Measurements from ENCODE around the gene CPSF4L.

DNA sequence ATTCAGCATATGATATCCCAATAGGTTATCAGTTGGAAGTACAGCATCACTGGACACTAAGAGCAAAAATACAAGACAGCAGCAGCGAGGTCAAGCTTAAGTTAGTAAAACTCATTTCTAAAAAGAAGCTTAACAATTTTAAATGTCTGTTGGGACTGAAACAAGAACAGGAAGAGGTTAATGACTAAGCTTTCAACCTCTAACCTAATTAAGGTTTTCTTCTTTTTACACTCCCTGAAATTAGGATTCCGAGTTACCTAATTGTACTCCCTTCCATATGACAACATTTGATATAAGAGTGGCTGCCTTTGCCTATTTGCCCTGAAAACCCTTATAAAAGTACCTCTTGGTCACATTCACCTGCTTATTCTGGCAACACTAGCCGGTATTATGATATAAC lies 34.3 kb downstream of the CPSF4L start:
- TF ChIP-seq ZNF274 (IDR thresholded peaks at IDR 0.05; ENCODE audit: low read length) (no peak), ZNF274 (tag by site-specific recombination; IDR thresholded peaks at IDR 0.05; ENCODE audit: borderline replicate concordance) (no peak), ZNF140 (tag by site-specific recombination; IDR thresholded peaks at IDR 0.05) (no peak), ZNF184 (tag by site-specific recombination; IDR thresholded peaks at IDR 0.05) (no peak), GLIS2 (tag by site-specific recombination; IDR thresholded peaks at IDR 0.05) (no peak), ZNF624 (tag by site-specific recombination; IDR thresholded peaks at IDR 0.05) (no peak), ZNF138 (tag by site-specific recombination; IDR thresholded peaks at IDR 0.05; ENCODE audit: borderline replicate concordance) (no peak), ZBTB7A (tag by site-specific recombination; IDR thresholded peaks at IDR 0.05; ENCODE audit: low read depth) (no peak)
- TF ChIP-seq, protein P1, sequence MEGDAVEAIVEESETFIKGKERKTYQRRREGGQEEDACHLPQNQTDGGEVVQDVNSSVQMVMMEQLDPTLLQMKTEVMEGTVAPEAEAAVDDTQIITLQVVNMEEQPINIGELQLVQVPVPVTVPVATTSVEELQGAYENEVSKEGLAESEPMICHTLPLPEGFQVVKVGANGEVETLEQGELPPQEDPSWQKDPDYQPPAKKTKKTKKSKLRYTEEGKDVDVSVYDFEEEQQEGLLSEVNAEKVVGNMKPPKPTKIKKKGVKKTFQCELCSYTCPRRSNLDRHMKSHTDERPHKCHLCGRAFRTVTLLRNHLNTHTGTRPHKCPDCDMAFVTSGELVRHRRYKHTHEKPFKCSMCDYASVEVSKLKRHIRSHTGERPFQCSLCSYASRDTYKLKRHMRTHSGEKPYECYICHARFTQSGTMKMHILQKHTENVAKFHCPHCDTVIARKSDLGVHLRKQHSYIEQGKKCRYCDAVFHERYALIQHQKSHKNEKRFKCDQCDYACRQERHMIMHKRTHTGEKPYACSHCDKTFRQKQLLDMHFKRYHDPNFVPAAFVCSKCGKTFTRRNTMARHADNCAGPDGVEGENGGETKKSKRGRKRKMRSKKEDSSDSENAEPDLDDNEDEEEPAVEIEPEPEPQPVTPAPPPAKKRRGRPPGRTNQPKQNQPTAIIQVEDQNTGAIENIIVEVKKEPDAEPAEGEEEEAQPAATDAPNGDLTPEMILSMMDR (tag by site-specific recombination; IDR thresholded peaks at IDR 0.05): no peak
- TF ChIP-seq, protein P2, sequence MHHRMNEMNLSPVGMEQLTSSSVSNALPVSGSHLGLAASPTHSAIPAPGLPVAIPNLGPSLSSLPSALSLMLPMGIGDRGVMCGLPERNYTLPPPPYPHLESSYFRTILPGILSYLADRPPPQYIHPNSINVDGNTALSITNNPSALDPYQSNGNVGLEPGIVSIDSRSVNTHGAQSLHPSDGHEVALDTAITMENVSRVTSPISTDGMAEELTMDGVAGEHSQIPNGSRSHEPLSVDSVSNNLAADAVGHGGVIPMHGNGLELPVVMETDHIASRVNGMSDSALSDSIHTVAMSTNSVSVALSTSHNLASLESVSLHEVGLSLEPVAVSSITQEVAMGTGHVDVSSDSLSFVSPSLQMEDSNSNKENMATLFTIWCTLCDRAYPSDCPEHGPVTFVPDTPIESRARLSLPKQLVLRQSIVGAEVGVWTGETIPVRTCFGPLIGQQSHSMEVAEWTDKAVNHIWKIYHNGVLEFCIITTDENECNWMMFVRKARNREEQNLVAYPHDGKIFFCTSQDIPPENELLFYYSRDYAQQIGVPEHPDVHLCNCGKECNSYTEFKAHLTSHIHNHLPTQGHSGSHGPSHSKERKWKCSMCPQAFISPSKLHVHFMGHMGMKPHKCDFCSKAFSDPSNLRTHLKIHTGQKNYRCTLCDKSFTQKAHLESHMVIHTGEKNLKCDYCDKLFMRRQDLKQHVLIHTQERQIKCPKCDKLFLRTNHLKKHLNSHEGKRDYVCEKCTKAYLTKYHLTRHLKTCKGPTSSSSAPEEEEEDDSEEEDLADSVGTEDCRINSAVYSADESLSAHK (tag by site-specific recombination; IDR thresholded peaks at IDR 0.05): no peak
- TF ChIP-seq, protein P3, sequence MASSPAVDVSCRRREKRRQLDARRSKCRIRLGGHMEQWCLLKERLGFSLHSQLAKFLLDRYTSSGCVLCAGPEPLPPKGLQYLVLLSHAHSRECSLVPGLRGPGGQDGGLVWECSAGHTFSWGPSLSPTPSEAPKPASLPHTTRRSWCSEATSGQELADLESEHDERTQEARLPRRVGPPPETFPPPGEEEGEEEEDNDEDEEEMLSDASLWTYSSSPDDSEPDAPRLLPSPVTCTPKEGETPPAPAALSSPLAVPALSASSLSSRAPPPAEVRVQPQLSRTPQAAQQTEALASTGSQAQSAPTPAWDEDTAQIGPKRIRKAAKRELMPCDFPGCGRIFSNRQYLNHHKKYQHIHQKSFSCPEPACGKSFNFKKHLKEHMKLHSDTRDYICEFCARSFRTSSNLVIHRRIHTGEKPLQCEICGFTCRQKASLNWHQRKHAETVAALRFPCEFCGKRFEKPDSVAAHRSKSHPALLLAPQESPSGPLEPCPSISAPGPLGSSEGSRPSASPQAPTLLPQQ (tag by site-specific recombination; IDR thresholded peaks at IDR 0.05): no peak
